IMR-90 (cell line): Measurements from ENCODE around the gene HLA-DRB1.
"Not testable (repeated sequence)": the region's sequence is repeated elsewhere in the genome, so short reads cannot be mapped to it uniquely, and the experiment has no call there.

ENCODE experiments used
- CHD1 ChIP-seq: IDR thresholded peaks from 2 replicates; pipeline ENCODE4 v1.6.1; 2012; ENCODE audit warnings: low read depth, low read length, improper control_type of control experiment
- MAZ ChIP-seq: IDR thresholded peaks from 2 replicates; pipeline ENCODE4 v1.6.1; 2012; ENCODE audit warnings: low read depth, mild to moderate bottlenecking, low read length, improper control_type of control experiment, moderate library complexity, borderline replicate concordance
- NFE2L2 ChIP-seq: fragments of 150-350 bp; IDR thresholded peaks from 2 replicates; pipeline ENCODE4 v1.6.1; 2016; ENCODE audit warnings: low read depth, mild to moderate bottlenecking, low read length
- POLR2A ChIP-seq: IDR thresholded peaks from 2 replicates; pipeline ENCODE4 v1.6.1; 2012; ENCODE audit warnings: mild to moderate bottlenecking, low read depth, low read length
- RAD21 ChIP-seq: IDR thresholded peaks from 2 replicates; pipeline ENCODE4 v1.6.1; 2012; ENCODE audit warnings: low read length, improper control_type of control experiment
- RCOR1 ChIP-seq: IDR thresholded peaks from 2 replicates; pipeline ENCODE4 v1.6.1; 2012; ENCODE audit warnings: mild to moderate bottlenecking, low read length, improper control_type of control experiment; ENCODE audit not compliant: insufficient replicate concordance
- RFX5 ChIP-seq: IDR thresholded peaks from 2 replicates; pipeline ENCODE4 v1.8.0; 2012; ENCODE audit warnings: low read depth, mild to moderate bottlenecking, low read length, moderate library complexity
- SMC3 ChIP-seq: fragments of 150-350 bp; IDR thresholded peaks from 2 replicates; pipeline ENCODE4 v1.6.1; 2016; ENCODE audit warnings: low read depth, mild to moderate bottlenecking, antibody characterized with exemption, low read length, moderate library complexity
- TF ChIP-seq, protein P1 (sequence below): conservative IDR thresholded peaks from 2 replicates; pipeline ENCODE4 v1.5.1; 2012; ENCODE audit warnings: mild to moderate bottlenecking, low read depth, low read length, improper control_type of control experiment

DNA sequence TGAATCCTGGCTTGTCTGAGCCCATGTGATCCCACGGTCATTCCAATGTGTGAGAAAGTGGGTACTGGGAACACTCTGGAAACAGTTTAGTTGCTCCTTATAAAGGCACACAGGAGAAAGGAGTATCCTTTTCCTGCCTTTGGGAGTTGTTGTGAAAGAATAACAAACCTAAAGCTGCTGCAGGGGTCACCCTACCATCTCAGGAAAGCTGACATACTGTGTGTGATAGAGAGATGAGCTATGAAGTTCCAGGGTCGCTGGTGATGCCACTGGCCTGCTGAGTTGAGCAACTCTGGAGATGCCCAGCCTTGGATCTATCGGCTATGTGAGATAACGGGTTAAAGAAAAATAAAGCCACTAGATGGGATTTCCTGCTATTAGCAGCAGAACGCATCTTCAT lies 12.2 kb downstream of the HLA-DRB1 start:
- TF ChIP-seq, protein P1, sequence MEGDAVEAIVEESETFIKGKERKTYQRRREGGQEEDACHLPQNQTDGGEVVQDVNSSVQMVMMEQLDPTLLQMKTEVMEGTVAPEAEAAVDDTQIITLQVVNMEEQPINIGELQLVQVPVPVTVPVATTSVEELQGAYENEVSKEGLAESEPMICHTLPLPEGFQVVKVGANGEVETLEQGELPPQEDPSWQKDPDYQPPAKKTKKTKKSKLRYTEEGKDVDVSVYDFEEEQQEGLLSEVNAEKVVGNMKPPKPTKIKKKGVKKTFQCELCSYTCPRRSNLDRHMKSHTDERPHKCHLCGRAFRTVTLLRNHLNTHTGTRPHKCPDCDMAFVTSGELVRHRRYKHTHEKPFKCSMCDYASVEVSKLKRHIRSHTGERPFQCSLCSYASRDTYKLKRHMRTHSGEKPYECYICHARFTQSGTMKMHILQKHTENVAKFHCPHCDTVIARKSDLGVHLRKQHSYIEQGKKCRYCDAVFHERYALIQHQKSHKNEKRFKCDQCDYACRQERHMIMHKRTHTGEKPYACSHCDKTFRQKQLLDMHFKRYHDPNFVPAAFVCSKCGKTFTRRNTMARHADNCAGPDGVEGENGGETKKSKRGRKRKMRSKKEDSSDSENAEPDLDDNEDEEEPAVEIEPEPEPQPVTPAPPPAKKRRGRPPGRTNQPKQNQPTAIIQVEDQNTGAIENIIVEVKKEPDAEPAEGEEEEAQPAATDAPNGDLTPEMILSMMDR: not testable (repeated sequence)
- not testable (repeated sequence) for TF ChIP-seq SMC3, MAZ, RAD21, POLR2A, NFE2L2, RFX5, RCOR1, CHD1
